DND-41 (cell line): ENCODE results near the gene DHX58.

Experiments
- ATAC-seq: fragments of 200-7000 bp; cut with Tn5 transposase; 3 replicates; pipeline ENCODE4 v1.9.1; 2021; ENCODE audit warnings: low read depth; ENCODE audit not compliant: insufficient read depth
- DNase-seq: peaks from one replicate; pipeline ENCODE4 v3.0.0-alpha.2; 2020
- H2AFZ ChIP-seq: 2 replicates; pipeline ENCODE4 v1.6.0; 2012; ENCODE audit warnings: low read depth, low read length
- H3K27ac ChIP-seq: 2 replicates; pipeline ENCODE4 v1.5.1; 2012; ENCODE audit warnings: low read length, inconsistent platforms
- H3K27me3 ChIP-seq: fragments of 200-600 bp; sonication (generic); 2 replicates; pipeline ENCODE4 v1.6.0; 2012; ENCODE audit warnings: low read length, mild to moderate bottlenecking, inconsistent platforms; ENCODE audit not compliant: insufficient read depth, poor library complexity
- H3K36me3 ChIP-seq: 2 replicates; pipeline ENCODE4 v1.5.1; 2012; ENCODE audit warnings: low read length, inconsistent platforms; ENCODE audit not compliant: insufficient read depth
- H3K4me1 ChIP-seq: 2 replicates; pipeline ENCODE4 v1.5.1; 2012; ENCODE audit warnings: mild to moderate bottlenecking, low read length; ENCODE audit not compliant: insufficient read depth
- H3K4me2 ChIP-seq: 2 replicates; pipeline ENCODE4 v1.6.0; 2012; ENCODE audit warnings: mild to moderate bottlenecking, moderate library complexity, low read length, inconsistent platforms; ENCODE audit not compliant: insufficient read depth
- H3K4me3 ChIP-seq, 2 experiments: fragments of 200-600 bp in 1 of 2; shearing (Covaris generic) in 1 of 2; 2 replicates each; pipeline ENCODE4 v1.5.1; 2012 to 2016; ENCODE audit warnings: inconsistent platforms in 2 of 2, low read length in 2 of 2, mild to moderate bottlenecking in 2 of 2, low read depth in 1 of 2, moderate library complexity in 1 of 2
- H3K79me2 ChIP-seq: 2 replicates; pipeline ENCODE4 v1.6.0; 2012; ENCODE audit warnings: low read length, inconsistent platforms; ENCODE audit not compliant: insufficient read depth
- H3K9ac ChIP-seq: 2 replicates; pipeline ENCODE4 v1.6.0; 2012; ENCODE audit warnings: low read depth, mild to moderate bottlenecking, inconsistent platforms, low read length, moderate library complexity
- H3K9me3 ChIP-seq: 2 replicates; pipeline ENCODE4 v1.5.1; 2012; ENCODE audit warnings: low read length, moderate library complexity, mild to moderate bottlenecking, inconsistent platforms; ENCODE audit not compliant: insufficient read depth, severe bottlenecking
- H4K20me1 ChIP-seq: 2 replicates; pipeline ENCODE4 v1.6.0; 2012; ENCODE audit warnings: low read length; ENCODE audit not compliant: insufficient read depth
- EZH2 ChIP-seq: IDR thresholded peaks from 3 replicates; pipeline ENCODE4 v1.6.1; 2012; ENCODE audit warnings: borderline replicate concordance, low read depth, mild to moderate bottlenecking, moderate library complexity, low read length, inconsistent platforms; ENCODE audit not compliant: severe bottlenecking
- TF ChIP-seq, protein P1 (sequence below): IDR thresholded peaks from 2 replicates; pipeline ENCODE4 v1.5.1; 2012; ENCODE audit warnings: borderline replicate concordance, low read length, moderate library complexity, mild to moderate bottlenecking; ENCODE audit not compliant: poor library complexity, severe bottlenecking; ENCODE audit errors: extremely low read depth

DHX58 gene

DNA sequence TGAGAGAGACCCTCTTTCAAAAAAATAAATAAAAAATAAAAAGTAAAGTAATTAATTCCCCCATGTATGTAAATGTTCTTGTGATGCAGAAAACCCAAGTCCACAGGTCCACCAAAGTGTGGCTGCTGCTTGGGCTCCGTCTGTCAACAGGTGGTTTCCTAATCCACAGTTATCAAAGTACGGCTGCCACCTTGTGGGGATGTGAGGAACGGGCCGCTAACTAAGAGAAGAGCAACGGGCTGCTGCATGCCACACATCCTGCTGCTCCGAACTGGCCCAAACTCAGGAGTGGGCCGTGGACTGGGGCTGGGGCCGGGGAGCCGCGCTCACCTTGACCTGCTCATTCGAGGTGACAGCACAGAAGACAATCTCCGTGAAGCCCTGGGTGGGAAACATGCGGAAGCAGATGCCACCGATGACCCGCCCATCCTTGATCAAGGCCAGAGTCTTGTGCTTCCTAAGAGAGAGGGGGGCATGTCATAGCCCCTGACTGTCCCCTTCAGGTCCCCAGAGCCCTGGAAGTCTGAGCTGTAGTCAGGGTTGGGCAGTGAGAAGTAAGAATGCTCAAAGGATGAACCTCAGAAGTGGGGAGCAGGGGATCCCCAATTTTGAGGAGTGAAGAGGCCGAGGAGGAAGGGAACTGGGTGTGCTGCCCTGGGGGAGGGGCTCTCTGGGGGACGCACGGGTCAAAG is 4.3 kb upstream of the DHX58 start:
- H3K27me3 ChIP-seq, result no peaks in the 10 kb centered on the region
- no peak overlapping the region for H3K27ac ChIP-seq
- no peak overlapping the region for H2AFZ ChIP-seq
- H3K79me2 ChIP-seq, result peaks cover 18% of the 10 kb centered on the region
- peaks cover 63% of the 10 kb centered on the region for H3K4me1 ChIP-seq
- H3K4me3 ChIP-seq, result no peak overlapping the region
- DNase-seq (peak; percentile 83), ATAC-seq (peak; percentile 30)
- no peak overlapping the region for H3K9ac ChIP-seq
- H3K4me2 ChIP-seq, result no peak overlapping the region
- TF ChIP-seq, protein P1, sequence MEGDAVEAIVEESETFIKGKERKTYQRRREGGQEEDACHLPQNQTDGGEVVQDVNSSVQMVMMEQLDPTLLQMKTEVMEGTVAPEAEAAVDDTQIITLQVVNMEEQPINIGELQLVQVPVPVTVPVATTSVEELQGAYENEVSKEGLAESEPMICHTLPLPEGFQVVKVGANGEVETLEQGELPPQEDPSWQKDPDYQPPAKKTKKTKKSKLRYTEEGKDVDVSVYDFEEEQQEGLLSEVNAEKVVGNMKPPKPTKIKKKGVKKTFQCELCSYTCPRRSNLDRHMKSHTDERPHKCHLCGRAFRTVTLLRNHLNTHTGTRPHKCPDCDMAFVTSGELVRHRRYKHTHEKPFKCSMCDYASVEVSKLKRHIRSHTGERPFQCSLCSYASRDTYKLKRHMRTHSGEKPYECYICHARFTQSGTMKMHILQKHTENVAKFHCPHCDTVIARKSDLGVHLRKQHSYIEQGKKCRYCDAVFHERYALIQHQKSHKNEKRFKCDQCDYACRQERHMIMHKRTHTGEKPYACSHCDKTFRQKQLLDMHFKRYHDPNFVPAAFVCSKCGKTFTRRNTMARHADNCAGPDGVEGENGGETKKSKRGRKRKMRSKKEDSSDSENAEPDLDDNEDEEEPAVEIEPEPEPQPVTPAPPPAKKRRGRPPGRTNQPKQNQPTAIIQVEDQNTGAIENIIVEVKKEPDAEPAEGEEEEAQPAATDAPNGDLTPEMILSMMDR, result peak; percentile 87
- TF ChIP-seq EZH2, result no peak
- H4K20me1 ChIP-seq, result no peaks in the 10 kb centered on the region
- H3K9me3 ChIP-seq, result no peaks in the 10 kb centered on the region
- H3K36me3 ChIP-seq, result peaks cover 62% of the 10 kb centered on the region

DNA sequence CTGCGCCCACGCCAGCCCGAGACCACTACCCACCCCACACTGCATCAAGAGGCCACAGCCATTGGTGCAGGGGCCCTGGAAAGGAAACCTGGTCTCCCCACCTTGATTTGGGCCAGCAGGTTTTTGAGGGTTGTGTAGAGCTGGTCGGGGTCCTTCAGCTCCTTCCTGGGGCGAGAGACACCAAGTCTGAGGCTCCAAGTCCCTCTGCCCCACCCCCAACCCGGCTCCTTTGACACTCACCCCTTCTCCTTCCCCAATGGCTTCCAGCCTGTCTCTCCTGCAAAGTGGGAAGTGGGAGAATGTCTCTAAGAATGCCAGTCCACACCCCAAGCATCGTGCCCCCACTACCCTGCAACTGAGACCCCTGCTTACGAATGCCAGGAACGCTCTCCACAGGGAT is 1.6 kb upstream of the DHX58 start:
- Histone ChIP-seq H3K4me3 (no peak overlapping the region), H4K20me1 (no peaks in the 10 kb centered on the region), H3K79me2 (peaks cover 6% of the 10 kb centered on the region; the same call in 1 of the 2 replicates), H3K4me1 (peaks cover 49% of the 10 kb centered on the region), H3K4me2 (no peak overlapping the region), H3K27me3 (no peaks in the 10 kb centered on the region), H3K27ac (no peak overlapping the region), H3K9ac (no peak overlapping the region), H3K36me3 (peaks cover 55% of the 10 kb centered on the region), H2AFZ (no peak overlapping the region), H3K9me3 (no peaks in the 10 kb centered on the region)
- TF ChIP-seq EZH2, result no peak
- TF ChIP-seq, protein P1, result no peak
- ATAC-seq (no peak), DNase-seq (no peak)

DNA sequence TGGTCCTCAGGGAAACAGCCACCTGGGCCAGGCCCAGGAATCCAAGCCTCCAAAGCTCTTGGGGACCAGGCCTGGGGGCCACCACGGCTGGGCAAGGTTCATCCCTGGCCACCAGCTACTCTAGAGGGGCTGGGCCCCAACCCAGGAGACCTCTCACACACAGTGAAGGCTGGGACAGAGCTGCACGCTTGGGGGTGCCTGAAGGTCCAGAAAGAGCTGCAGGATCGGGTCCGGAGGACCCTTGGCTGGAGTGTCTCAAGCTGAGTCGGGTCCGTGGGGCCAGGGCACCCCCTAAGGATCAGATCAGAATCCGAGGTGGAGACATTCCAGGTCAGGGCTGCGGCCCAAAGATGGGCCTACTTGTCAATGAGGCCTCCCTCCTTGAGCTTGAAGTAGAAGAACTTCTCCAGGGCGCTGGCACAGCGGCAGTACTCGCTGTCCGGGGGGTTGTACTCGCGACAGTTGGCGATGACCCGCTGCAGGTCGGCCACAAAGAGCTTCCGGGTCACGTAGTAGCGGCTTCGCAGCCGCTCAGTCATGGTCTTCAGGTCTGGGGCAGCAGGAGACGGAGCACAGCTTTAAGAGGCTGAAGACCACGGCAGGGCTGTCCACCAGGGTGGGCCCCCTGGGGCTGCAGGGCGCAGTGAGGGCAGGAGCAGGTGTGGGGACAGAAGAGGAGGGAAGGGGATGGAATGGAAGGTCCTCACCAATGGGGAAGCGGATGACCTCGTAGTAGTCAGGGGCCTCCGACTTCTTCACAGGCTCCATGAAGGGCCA is 967 bp upstream of the DHX58 start:
- ATAC-seq (no peak), DNase-seq (no peak)
- H3K36me3 ChIP-seq, result peaks cover 49% of the 10 kb centered on the region
- H3K27ac ChIP-seq, result peak overlapping the region; percentile 94
- peak overlapping the region; percentile 65 for H3K9ac ChIP-seq
- 0 out of 2 replicates have a peak overlapping the region, but pooled peaks have one; percentile 83 for H2AFZ ChIP-seq
- no peaks in the 10 kb centered on the region for H3K9me3 ChIP-seq
- H3K27me3 ChIP-seq, result no peaks in the 10 kb centered on the region
- TF ChIP-seq, protein P1, result no peak
- TF ChIP-seq EZH2, result no peak
- peaks cover 44% of the 10 kb centered on the region for H3K4me1 ChIP-seq
- H3K79me2 ChIP-seq, result peaks cover 6% of the 10 kb centered on the region; the same call in 1 of the 2 replicates
- H3K4me3 ChIP-seq, result peak overlapping the region in 1 of 2 experiments; percentile 62; a peak in 2 of 4 replicates
- H4K20me1 ChIP-seq, result no peaks in the 10 kb centered on the region
- H3K4me2 ChIP-seq, result peak overlapping the region; percentile 89
